SK-N-SH (cell line): Measurements from ENCODE around the gene KRTAP12-4.

Source experiments
- MXI1 ChIP-seq: IDR thresholded peaks from 2 replicates; pipeline ENCODE4 v1.6.1; 2012; ENCODE audit warnings: mild to moderate bottlenecking, low read depth, low read length, improper control_type of control experiment
- POLR2AphosphoS5 ChIP-seq: IDR thresholded peaks from 2 replicates; pipeline ENCODE4 v1.6.1; 2012; ENCODE audit warnings: low read depth, low read length
- SIN3A ChIP-seq: IDR thresholded peaks from 2 replicates; pipeline ENCODE4 v1.6.1; 2012; ENCODE audit warnings: low read depth, mild to moderate bottlenecking, low read length, moderate library complexity, borderline replicate concordance
- TF ChIP-seq, protein P1 (sequence below): fragments of 200-600 bp; sonication (generic); IDR thresholded peaks from 2 replicates; pipeline ENCODE4 v1.6.1; 2017; ENCODE audit warnings: antibody characterized with exemption, mild to moderate bottlenecking, moderate library complexity

- TF ChIP-seq POLR2AphosphoS5 (no peak), MXI1 (no peak), SIN3A (no peak)
- TF ChIP-seq, protein P1, sequence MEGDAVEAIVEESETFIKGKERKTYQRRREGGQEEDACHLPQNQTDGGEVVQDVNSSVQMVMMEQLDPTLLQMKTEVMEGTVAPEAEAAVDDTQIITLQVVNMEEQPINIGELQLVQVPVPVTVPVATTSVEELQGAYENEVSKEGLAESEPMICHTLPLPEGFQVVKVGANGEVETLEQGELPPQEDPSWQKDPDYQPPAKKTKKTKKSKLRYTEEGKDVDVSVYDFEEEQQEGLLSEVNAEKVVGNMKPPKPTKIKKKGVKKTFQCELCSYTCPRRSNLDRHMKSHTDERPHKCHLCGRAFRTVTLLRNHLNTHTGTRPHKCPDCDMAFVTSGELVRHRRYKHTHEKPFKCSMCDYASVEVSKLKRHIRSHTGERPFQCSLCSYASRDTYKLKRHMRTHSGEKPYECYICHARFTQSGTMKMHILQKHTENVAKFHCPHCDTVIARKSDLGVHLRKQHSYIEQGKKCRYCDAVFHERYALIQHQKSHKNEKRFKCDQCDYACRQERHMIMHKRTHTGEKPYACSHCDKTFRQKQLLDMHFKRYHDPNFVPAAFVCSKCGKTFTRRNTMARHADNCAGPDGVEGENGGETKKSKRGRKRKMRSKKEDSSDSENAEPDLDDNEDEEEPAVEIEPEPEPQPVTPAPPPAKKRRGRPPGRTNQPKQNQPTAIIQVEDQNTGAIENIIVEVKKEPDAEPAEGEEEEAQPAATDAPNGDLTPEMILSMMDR = no peak
Observed at GRCh38 chr21:44684077-44684476, 29.6 kb upstream of the KRTAP12-4 start.
